SK-N-SH treated with all-trans-retinoic acid at 6 μM for 48 hours (cell line): ENCODE results near the gene GNL2.

Experiments used
- ATAC-seq: fragments of 200-7000 bp; cut with Tn5 transposase; 3 replicates; pipeline ENCODE4 v1.9.1; 2020; ENCODE audit warnings: mild to moderate bottlenecking, moderate library complexity
- BACH2 ChIP-seq: fragments of 250-450 bp; sonication (Bioruptor Pico); IDR thresholded peaks from 2 replicates; pipeline ENCODE4 v1.9.0; 2021; ENCODE audit warnings: mild to moderate bottlenecking, borderline replicate concordance
- CREB5 ChIP-seq: fragments of 250-450 bp; sonication (Bioruptor Pico); IDR thresholded peaks from 2 replicates; pipeline ENCODE4 v1.5.1; 2020; ENCODE audit warnings: low read depth, mild to moderate bottlenecking, moderate library complexity
- CSDC2 ChIP-seq: fragments of 250-450 bp; sonication (Bioruptor Pico); IDR thresholded peaks from 2 replicates; pipeline ENCODE4 v1.5.0; 2020; ENCODE audit warnings: mild to moderate bottlenecking, moderate library complexity
- CSRNP3 ChIP-seq: fragments of 250-450 bp; sonication (Bioruptor Pico); IDR thresholded peaks from 2 replicates; pipeline ENCODE4 v1.5.1; 2021; ENCODE audit warnings: mild to moderate bottlenecking, moderate library complexity
- GLIS3 ChIP-seq: fragments of 250-450 bp; sonication (Bioruptor Pico); IDR thresholded peaks from 2 replicates; pipeline ENCODE4 v1.5.0; 2020; ENCODE audit warnings: mild to moderate bottlenecking, moderate library complexity
- ISL1 ChIP-seq: fragments of 250-450 bp; sonication (Bioruptor Pico); IDR thresholded peaks from 2 replicates; pipeline ENCODE4 v2.1.2; 2022; ENCODE audit warnings: mild to moderate bottlenecking, moderate library complexity
- OSR1 ChIP-seq: fragments of 250-450 bp; sonication (Bioruptor Pico); IDR thresholded peaks from 2 replicates; pipeline ENCODE4 v1.8.0; 2022; ENCODE audit warnings: moderate library complexity, mild to moderate bottlenecking, inconsistent platforms
- PATZ1 ChIP-seq: fragments of 250-450 bp; sonication (Bioruptor Pico); IDR thresholded peaks from 2 replicates; pipeline ENCODE4 v1.8.0; 2020; ENCODE audit warnings: mild to moderate bottlenecking, moderate library complexity, borderline replicate concordance
- POU6F1 ChIP-seq: fragments of 250-450 bp; sonication (Bioruptor Pico); IDR thresholded peaks from 2 replicates; pipeline ENCODE4 v1.8.0; 2021; ENCODE audit warnings: low read depth, mild to moderate bottlenecking, moderate library complexity, borderline replicate concordance
- PPARA ChIP-seq: fragments of 250-450 bp; sonication (Bioruptor Pico); IDR thresholded peaks from 2 replicates; pipeline ENCODE4 v1.5.0; 2020; ENCODE audit warnings: mild to moderate bottlenecking, borderline replicate concordance
- RARB ChIP-seq: fragments of 250-450 bp; sonication (Bioruptor Pico); IDR thresholded peaks from 2 replicates; pipeline ENCODE4 v1.8.0; 2021; ENCODE audit warnings: mild to moderate bottlenecking, moderate library complexity
- SNAI2 ChIP-seq: fragments of 250-450 bp; sonication (Bioruptor Pico); IDR thresholded peaks from 2 replicates; pipeline ENCODE4 v1.5.0; 2020; ENCODE audit warnings: mild to moderate bottlenecking, moderate library complexity
- TCF4 ChIP-seq: fragments of 250-450 bp; sonication (Bioruptor Pico); IDR thresholded peaks from 2 replicates; pipeline ENCODE4 v1.8.0; 2021; ENCODE audit warnings: mild to moderate bottlenecking, moderate library complexity, borderline replicate concordance
- TOX ChIP-seq: fragments of 250-450 bp; sonication (Bioruptor Pico); IDR thresholded peaks from 2 replicates; pipeline ENCODE4 v1.8.0; 2021; ENCODE audit warnings: mild to moderate bottlenecking, moderate library complexity, borderline replicate concordance
- TSHZ2 ChIP-seq: fragments of 250-450 bp; sonication (Bioruptor Pico); IDR thresholded peaks from 2 replicates; pipeline ENCODE4 v1.5.0; 2020; ENCODE audit warnings: mild to moderate bottlenecking, moderate library complexity
- ZC3H10 ChIP-seq: fragments of 250-450 bp; sonication (Bioruptor Pico); IDR thresholded peaks from 2 replicates; pipeline ENCODE4 v1.5.1; 2021; ENCODE audit warnings: mild to moderate bottlenecking, moderate library complexity
- ZFP3 ChIP-seq: fragments of 250-450 bp; sonication (Bioruptor Pico); IDR thresholded peaks from 2 replicates; pipeline ENCODE4 v1.5.0; 2020; ENCODE audit warnings: mild to moderate bottlenecking, moderate library complexity
- ZFP30 ChIP-seq: fragments of 450-650 bp; formaldehyde crosslinking; IDR thresholded peaks from 2 replicates; pipeline ENCODE4 v1.5.0; 2022; ENCODE audit warnings: mild to moderate bottlenecking, moderate library complexity
- ZNF70 ChIP-seq: fragments of 450-650 bp; formaldehyde crosslinking; IDR thresholded peaks from 2 replicates; pipeline ENCODE4 v1.5.0; 2020; ENCODE audit warnings: mild to moderate bottlenecking, moderate library complexity
- ZNF8 ChIP-seq: fragments of 450-650 bp; formaldehyde crosslinking; IDR thresholded peaks from 2 replicates; pipeline ENCODE4 v1.5.0; 2020; ENCODE audit warnings: mild to moderate bottlenecking, moderate library complexity

GNL2 gene

GRCh38 chr1:37559080-37559479 is 36.7 kb downstream of the GNL2 start:
- no peak for TF ChIP-seq PPARA (CRISPR knock-in tag)
- TF ChIP-seq BACH2 (CRISPR knock-in tag): no peak
- TF ChIP-seq CSDC2: no peak
- TF ChIP-seq RARB (CRISPR knock-in tag): no peak
- TF ChIP-seq CREB5 (CRISPR knock-in tag): no peak
- TF ChIP-seq ZNF70: no peak
- no peak for TF ChIP-seq OSR1 (CRISPR knock-in tag)
- TF ChIP-seq ISL1 (CRISPR knock-in tag): no peak
- no peak for TF ChIP-seq GLIS3 (CRISPR knock-in tag)
- TF ChIP-seq ZNF8 (CRISPR knock-in tag): no peak
- no peak for TF ChIP-seq POU6F1 (CRISPR knock-in tag)
- no peak for TF ChIP-seq SNAI2 (CRISPR knock-in tag)
- TF ChIP-seq ZFP3 (CRISPR knock-in tag): no peak
- TF ChIP-seq PATZ1 (CRISPR knock-in tag): no peak
- no peak for TF ChIP-seq TCF4 (CRISPR knock-in tag)
- TF ChIP-seq TSHZ2 (CRISPR knock-in tag): no peak
- TF ChIP-seq CSRNP3 (CRISPR knock-in tag): no peak
- TF ChIP-seq ZFP30 (CRISPR knock-in tag): no peak
- TF ChIP-seq ZC3H10 (CRISPR knock-in tag): no peak
- TF ChIP-seq, all 23 proteins: peak for 0
- ATAC-seq: no peak

- no peak for TF ChIP-seq OSR1 (CRISPR knock-in tag)
- TF ChIP-seq BACH2 (CRISPR knock-in tag): no peak
- no peak for TF ChIP-seq POU6F1 (CRISPR knock-in tag)
- TF ChIP-seq RARB (CRISPR knock-in tag): no peak
- no peak for TF ChIP-seq PPARA (CRISPR knock-in tag)
- TF ChIP-seq CSDC2: no peak
- no peak for TF ChIP-seq ISL1 (CRISPR knock-in tag)
- TF ChIP-seq ZFP3 (CRISPR knock-in tag): no peak
- TF ChIP-seq TOX (CRISPR knock-in tag): no peak
- TF ChIP-seq, all 23 proteins: peak for 0
- no peak for ATAC-seq
These were observed 37.3 kb downstream of the GNL2 start for GRCh38 chr1:37558411-37558810.
